K562 (cell line): ENCODE data around the gene CHCHD6. TPM values are rescaled to one million over a fixed set of nuclear protein-coding genes. Genes with fewer than 3 reads are reported as not detected.

Experiments used
- ATAC-seq: fragments of 200-7000 bp; cut with Tn5 transposase; 3 replicates; pipeline ENCODE4 v1.9.1; 2020; ENCODE audit warnings: moderate library complexity
- BruUV-seq: library from RNA; stranded (reverse); fragments of 400-500 nt; replicated peaks from 2 replicates; lab custom pipeline; 2021; lab: Mats Ljungman, UMichigan
- CTCF ChIA-PET: fragments of 300-600 bp; formaldehyde crosslinking; extraction: SDS; loops from one replicate; lab custom pipeline; 2021; ENCODE audit warnings: low intra/inter-chr PET ratio; lab: Yijun Ruan, JAX
- POLR2A ChIA-PET: fragments of 300-600, 350-650 bp; sonication (Branson Sonifier 250); formaldehyde crosslinking; extraction: SDS; loops from one replicate; lab custom pipeline; 2021; ENCODE audit warnings: antibody characterized with exemption, inconsistent platforms; lab: Yijun Ruan, JAX
- DNase-seq, 4 experiments: peaks; one replicate each; pipeline versions ENCODE4 v3.0.0 to v3.0.0-alpha.2; 2011 to 2018; ENCODE audit warnings: low spot score in 3 of 4, mixed read lengths in 3 of 4; ENCODE audit errors: extremely low read depth in 1 of 4
- FAIRE-seq: peaks from 2 replicates; lab custom pipeline; 2011; peaks lifted over from hg19 to GRCh38; lab: Jason Lieb, UNC
- H2AFZ ChIP-seq: 2 replicates; pipeline ENCODE4 v1.6.0; 2011; ENCODE audit warnings: low read depth, low read length, control low read depth, inconsistent platforms
- H3K27ac ChIP-seq: fragments of 200-600 bp; 3 replicates; pipeline ENCODE4 v1.8.0; 2011; ENCODE audit warnings: low read depth, mild to moderate bottlenecking, control low read depth, inconsistent platforms, low read length, moderate library complexity, mixed read lengths; ENCODE audit errors: extremely low read depth
- H3K27me3 ChIP-seq, 2 experiments: fragments of 300-600 bp in 1 of 2; 2 replicates in 1 of 2; 3 replicates in 1 of 2; pipeline versions ENCODE4 v1.6.0 to v1.8.0; 2011; ENCODE audit warnings: inconsistent platforms in 2 of 2, low read length in 2 of 2, mild to moderate bottlenecking in 1 of 2, mixed read lengths in 1 of 2, moderate library complexity in 1 of 2; ENCODE audit not compliant: control insufficient read depth in 2 of 2, insufficient read depth in 2 of 2
- H3K36me3 ChIP-seq: fragments of 300-600 bp; 3 replicates; pipeline ENCODE4 v1.8.0; 2011; ENCODE audit warnings: mild to moderate bottlenecking, low read length, inconsistent platforms; ENCODE audit not compliant: control insufficient read depth, insufficient read depth
- H3K4me1 ChIP-seq, 2 experiments: fragments of 200-600 bp in 1 of 2; replicated peaks in 1 of 2; 2 replicates in 1 of 2; 3 replicates in 1 of 2; pipeline versions ENCODE4 v1.5.1 to v1.8.0; 2011; ENCODE audit warnings: inconsistent platforms in 2 of 2, low read length in 2 of 2, mild to moderate bottlenecking in 1 of 2, mixed read lengths in 1 of 2, moderate library complexity in 1 of 2; ENCODE audit not compliant: control insufficient read depth in 2 of 2, insufficient read depth in 2 of 2
- H3K4me2 ChIP-seq: 2 replicates; pipeline ENCODE4 v1.6.1; 2011; ENCODE audit warnings: low read length, control low read depth, inconsistent platforms, mixed read lengths; ENCODE audit not compliant: insufficient read depth
- H3K4me3 ChIP-seq: fragments of 200-600 bp; sonication (generic), shearing (Covaris generic); 2 replicates; pipeline ENCODE4 v1.5.1; 2016; ENCODE audit warnings: control low read depth, inconsistent platforms
- H3K79me2 ChIP-seq: fragments of 200-600 bp; 3 replicates; pipeline ENCODE4 v1.8.0; 2011; ENCODE audit warnings: low read length, inconsistent platforms; ENCODE audit not compliant: control insufficient read depth, insufficient read depth
- H3K9ac ChIP-seq, 2 experiments: 2 replicates each; pipeline versions ENCODE4 v1.6.0 to v1.6.1; 2011; ENCODE audit warnings: low read depth in 2 of 2, low read length in 2 of 2, control low read depth in 1 of 2, inconsistent platforms in 1 of 2, mild to moderate bottlenecking in 1 of 2, mixed read lengths in 1 of 2; ENCODE audit not compliant: insufficient read depth in 1 of 2
- H3K9me1 ChIP-seq: one replicate; pipeline ENCODE4 v1.6.0; 2011; ENCODE audit warnings: inconsistent platforms, mild to moderate bottlenecking, low read length, moderate library complexity; ENCODE audit not compliant: control insufficient read depth, insufficient read depth
- H3K9me3 ChIP-seq: replicated peaks from 2 replicates; pipeline ENCODE4 v1.5.1; 2011; ENCODE audit warnings: low read depth, low read length, inconsistent platforms; ENCODE audit not compliant: control insufficient read depth, insufficient read depth
- H4K20me1 ChIP-seq: replicated peaks from 2 replicates; pipeline ENCODE4 v1.6.1; 2011; ENCODE audit warnings: low read length, inconsistent platforms, mixed read lengths; ENCODE audit not compliant: control insufficient read depth, insufficient read depth
- DDX20 ChIP-seq: fragments of 450-650 bp; IDR thresholded peaks from 2 replicates; pipeline ENCODE4 v1.6.1; 2016; ENCODE audit warnings: missing genetic modification characterization, low read depth, mild to moderate bottlenecking, missing compliant biosample characterization, moderate library complexity
- EGR1 ChIP-seq: fragments of 450-650 bp; conservative IDR thresholded peaks from 2 replicates; pipeline ENCODE4 v1.6.1; 2017; ENCODE audit warnings: mild to moderate bottlenecking
- HNRNPUL1 ChIP-seq: fragments of 200-400 bp; formaldehyde crosslinking; IDR thresholded peaks from 2 replicates; pipeline ENCODE4 v1.6.1; 2017; ENCODE audit warnings: low read length
- MAFG ChIP-seq: fragments of 450-650 bp; conservative IDR thresholded peaks from 2 replicates; pipeline ENCODE4 v1.6.1; 2016; ENCODE audit warnings: missing genetic modification characterization, missing compliant biosample characterization
- MECOM ChIP-seq: fragments of 250-450 bp; sonication (Bioruptor Pico); IDR thresholded peaks from 2 replicates; pipeline ENCODE4 v1.8.0; 2022; ENCODE audit warnings: inconsistent platforms
- ZZZ3 ChIP-seq: fragments of 450-650 bp; IDR thresholded peaks from 2 replicates; pipeline ENCODE4 v1.6.1; 2016; ENCODE audit warnings: antibody characterized with exemption, mild to moderate bottlenecking, moderate library complexity
- WGBS: fragments of 100-300 bp; shearing (Covaris generic); methylation state at CpG from one replicate; pipeline ENCODE4 v1.1.6; 2016; ENCODE audit warnings: low coverage, mixed read lengths; ENCODE audit not compliant: insufficient coverage; ENCODE audit errors: missing lambda C conversion rate; 5-methylcytosine and 5-hydroxymethylcytosine counted together
- in situ Hi-C: fragments of 300-500 bp; cut with MboI; formaldehyde crosslinking; loops from 4 replicates; pipeline ENCODE4 v1.15.0; 2018; ENCODE audit warnings: inconsistent platforms, mixed read lengths
- intact Hi-C: fragments of 100-400 bp; cut with micrococcal nuclease; formaldehyde crosslinking; loops from 2 replicates; pipeline ENCODE4 v1.14.2; 2022
- polyA plus RNA-seq, 8 experiments: library from polyadenylated mRNA; depleted of rRNA in 4 of 8; stranded (reverse) in 5 of 8; unstranded in 3 of 8; fragments of >200 nt; fragmentation: Nextera tagmentation in 2 of 8; fragmentation: Illumina TruSeq in 1 of 8; extraction: Ambion mirVana in 2 of 8; extraction: Trizol in 1 of 8; gene quantifications; 2 replicates each; pipeline versions ENCODE4 v1.2.1 to v1.2.3, GENCODE V29; 2011 to 2014; ENCODE audit warnings: inconsistent platforms in 1 of 8, missing spikeins in 1 of 8
- total RNA-seq, 7 experiments: library from RNA; depleted of rRNA in 6 of 7; stranded (reverse); fragments of >200 nt in 6 of 7; fragmentation: Illumina TruSeq in 2 of 7; extraction: Trizol in 2 of 7; gene quantifications; 2 replicates each; pipeline versions ENCODE4 v1.2.1 to v1.2.3, GENCODE V29; 2011 to 2021; ENCODE audit warnings: low replicate concordance in 1 of 7

The CHCHD6 gene
- total and polyA plus RNA-seq, 9 of the 15 experiments (the other 6 are each of a cell fraction or from before 2014, with no cell fraction given): 4.6 to 18.6 (median 10.9) TPM

DNA sequence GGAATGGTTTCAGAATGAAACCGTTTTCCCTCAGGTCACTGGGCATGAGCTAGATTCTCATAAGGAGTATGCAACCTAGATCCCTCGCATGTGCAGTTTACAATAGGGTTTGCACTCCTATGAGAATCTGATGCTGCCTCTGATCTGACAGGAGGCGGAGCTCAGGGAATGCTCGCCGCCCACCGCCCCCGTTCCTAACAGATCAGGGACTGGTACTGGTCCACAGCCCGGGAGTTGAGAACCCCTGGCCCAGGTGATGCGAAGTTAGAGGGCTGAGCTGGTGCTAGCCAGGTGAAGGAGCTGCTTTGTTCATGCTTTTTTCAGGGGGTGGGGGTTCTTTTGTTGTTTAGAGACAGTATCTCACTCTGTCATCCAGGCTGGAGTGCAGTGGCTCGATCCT lies 263.3 kb downstream of the CHCHD6 start:
- ATAC-seq (no peak), FAIRE-seq (no peak), DNase-seq (no peak)
- in situ Hi-C loops: no loop called here
- ChIA-PET CTCF (no interaction called here), POLR2A (interaction anchor here (0.6 to 1.0 kb wide), 3 partner anchors 19 to 1180 kb away, joined by 3 read pairs; no protein-coding TSS in a partner anchor)
- H3K9me1 ChIP-seq: no peaks in the 10 kb centered on the region
- no peaks in the 10 kb centered on the region for H3K79me2 ChIP-seq
- no peak overlapping the region for H3K4me3 ChIP-seq
- H3K9me3 ChIP-seq: no peaks in the 10 kb centered on the region
- no peak overlapping the region for H3K4me2 ChIP-seq
- H3K4me1 ChIP-seq: peaks cover 0 to 4% of the 10 kb centered on the region in 2 experiments; a peak in 3 of 5 replicates
- H3K27ac ChIP-seq: no peak overlapping the region
- no peaks in the 10 kb centered on the region for H3K36me3 ChIP-seq
- WGBS: 67% methylated on average over 9 of the region's 10 CpGs
- no TSS peak for BruUV-seq
- H4K20me1 ChIP-seq: no peaks in the 10 kb centered on the region
- H3K9ac ChIP-seq: no peak overlapping the region
- H3K27me3 ChIP-seq: no peaks in the 10 kb centered on the region
- TF ChIP-seq HNRNPUL1: no peak
- no peak for TF ChIP-seq ZZZ3
- TF ChIP-seq MECOM (CRISPR knock-in tag): no peak
- TF ChIP-seq DDX20 (tag): no peak
- no peak for TF ChIP-seq MAFG (tag)
- peak; percentile 40 for TF ChIP-seq EGR1
- TF ChIP-seq, all 486 proteins: peak for 1
- intact Hi-C loops: no loop called here
- H2AFZ ChIP-seq: no peak overlapping the region
